NCI-H2107 treated with DMSO at 0.1 percent for 48 hours (cell line): ENCODE measurements around the gene PLAGL1.
"Not testable (repeated sequence)": the region's sequence is repeated elsewhere in the genome, so short reads cannot be mapped to it uniquely, and the experiment has no call there.

Experiments
- DNase-seq: peaks from one replicate; lab custom pipeline; 2025; ENCODE audit not compliant: unreplicated experiment; lab: John Stamatoyannopoulos, UW

The PLAGL1 gene

GRCh38 chr6:144008120-144008811, at the start of gene PLAGL1:
Gene PLAGL1 (minus strand): TSS chr6:144008259. CDS start chr6:143948136, 60,123 bp downstream.
- DNase-seq, result no peak

GRCh38 chr6:144055121-144055931, 47.3 kb upstream of the PLAGL1 start:
- DNase-seq, result no peak

- DNase-seq, result no peak
These were observed 45.5 kb upstream of the PLAGL1 start for GRCh38 chr6:144053601-144054000.

GRCh38 chr6:144052488-144052887, 44.4 kb upstream of the PLAGL1 start:
- DNase-seq, result no peak

- DNase-seq, result no peak
These were observed 41.3 kb upstream of the PLAGL1 start for GRCh38 chr6:144049386-144049785.

- DNase-seq, result no peak
These were observed 39.6 kb upstream of the PLAGL1 start for GRCh38 chr6:144047688-144048087.

GRCh38 chr6:144046672-144047071, 38.6 kb upstream of the PLAGL1 start:
- DNase-seq, result not testable (repeated sequence)

GRCh38 chr6:144044989-144045388, 36.9 kb upstream of the PLAGL1 start:
- not testable (repeated sequence) for DNase-seq

- DNase-seq, result no peak
These were observed 28.8 kb upstream of the PLAGL1 start for GRCh38 chr6:144036835-144037195.

GRCh38 chr6:144036064-144036834, 28.2 kb upstream of the PLAGL1 start:
- DNase-seq, result no peak

GRCh38 chr6:144035416-144035815, 27.4 kb upstream of the PLAGL1 start:
- no peak for DNase-seq

- DNase-seq, result no peak
These were observed 26.0 kb upstream of the PLAGL1 start for GRCh38 chr6:144033816-144034735.

- no peak for DNase-seq
These were observed 21.4 kb upstream of the PLAGL1 start for GRCh38 chr6:144029452-144029851.

- DNase-seq, result no peak
These were observed 20.0 kb upstream of the PLAGL1 start for GRCh38 chr6:144027932-144028587.

- no peak for DNase-seq
These were observed 15.2 kb upstream of the PLAGL1 start for GRCh38 chr6:144023216-144023615.

GRCh38 chr6:144019929-144020328, 11.9 kb upstream of the PLAGL1 start:
- DNase-seq, result no peak

GRCh38 chr6:144017166-144018094, 9.4 kb upstream of the PLAGL1 start:
- no peak for DNase-seq

- DNase-seq, result peak; percentile 20
These were observed 5.4 kb upstream of the PLAGL1 start for GRCh38 chr6:144013486-144013909.

- no peak for DNase-seq
These were observed 4.5 kb upstream of the PLAGL1 start for GRCh38 chr6:144012534-144012933.
